Fibroblast of upper back skin (primary cell): ENCODE results near the gene SLC4A1.

Experiments used
- DNase-seq: peaks from one replicate; pipeline ENCODE4 v3.0.0-alpha.2; 2013

SLC4A1 gene

GRCh38 chr17:44283344-44284023 lies 15.5 kb upstream of the SLC4A1 start:
- DNase-seq = no peak

DNA sequence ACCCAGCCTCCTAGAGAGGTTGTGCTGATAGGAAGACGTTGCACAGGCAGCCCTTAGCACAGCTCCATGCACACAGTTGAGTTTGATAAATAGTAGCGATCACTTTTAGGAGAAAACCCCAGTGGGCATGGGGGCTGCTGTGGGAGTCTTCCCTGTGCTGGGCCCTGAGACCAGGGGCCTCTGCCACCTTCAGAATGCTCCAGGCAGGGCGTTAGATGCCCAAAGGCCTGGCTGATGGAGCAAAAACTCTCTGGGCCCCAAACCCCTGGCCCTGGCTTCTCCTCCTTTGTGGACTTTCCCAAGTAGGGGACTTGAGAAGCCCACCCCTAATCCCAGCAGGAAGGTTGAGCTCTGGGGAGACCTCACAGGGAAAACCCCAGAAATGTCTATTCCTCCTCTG lies 14.3 kb upstream of the SLC4A1 start:
- no peak for DNase-seq

DNA sequence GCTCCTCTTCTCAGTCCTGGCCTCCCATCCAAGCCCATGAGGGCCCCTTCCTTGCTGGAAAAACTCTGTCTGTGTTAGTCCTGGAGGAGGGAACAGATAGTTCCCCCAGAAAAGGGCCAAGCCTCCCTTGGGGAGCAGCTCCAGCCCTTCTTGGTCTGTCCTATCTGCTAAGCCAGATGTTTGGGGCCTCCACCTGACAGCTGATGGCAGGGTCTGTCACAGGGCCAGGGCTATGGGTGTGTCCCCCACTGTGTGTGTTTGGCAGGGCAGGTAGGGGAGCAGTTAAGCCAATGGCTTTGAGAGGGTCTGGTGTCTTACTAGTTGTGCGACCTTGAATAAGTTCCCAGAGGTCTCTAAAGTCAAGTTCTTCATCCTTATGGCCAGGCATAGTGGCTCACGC lies 13.6 kb upstream of the SLC4A1 start:
- no peak for DNase-seq

DNA sequence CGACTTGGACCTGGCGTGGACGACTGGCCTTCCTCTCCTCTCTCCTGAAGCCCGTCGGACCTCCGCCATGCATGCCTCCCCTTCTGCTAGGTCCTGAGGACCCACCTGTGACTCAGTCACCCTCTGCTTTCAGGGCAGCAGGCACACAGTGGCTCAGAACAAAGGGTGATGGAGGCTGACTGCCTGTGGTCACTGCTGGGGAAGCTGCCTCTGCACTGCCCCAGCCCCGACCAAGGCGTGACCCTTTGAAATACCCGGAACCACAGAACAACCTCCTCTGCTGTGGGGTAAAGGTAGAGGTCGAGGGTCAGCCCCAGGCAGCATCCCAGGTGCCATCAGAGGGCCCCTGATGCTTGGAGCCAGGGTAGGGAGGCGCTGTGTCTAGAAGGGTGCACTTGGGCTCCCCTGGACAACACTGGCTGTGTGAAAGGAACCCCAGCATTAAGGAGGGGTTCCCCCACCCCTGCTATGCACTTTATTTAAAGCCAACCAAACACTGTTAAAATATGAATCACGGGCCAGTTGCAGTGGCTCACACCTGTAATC lies 12.5 kb upstream of the SLC4A1 start:
- no peak for DNase-seq

GRCh38 chr17:44279666-44280391 lies 11.9 kb upstream of the SLC4A1 start:
- DNase-seq = peak; percentile 71

DNA sequence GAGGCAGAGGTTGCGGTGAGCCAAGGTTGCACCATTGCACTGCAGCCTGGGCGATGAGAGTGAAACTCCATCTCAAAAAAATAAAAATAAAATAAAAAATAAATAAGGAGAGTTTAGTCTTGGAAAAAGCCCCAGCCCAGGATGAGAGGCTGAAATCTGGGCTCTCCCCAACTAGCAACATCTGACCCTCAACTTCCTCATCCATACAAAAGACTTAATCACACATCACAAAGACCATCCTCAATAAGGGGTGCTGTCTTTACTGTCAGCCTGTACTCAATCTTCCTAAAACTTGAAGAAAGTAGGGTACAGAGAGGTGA lies 11.4 kb upstream of the SLC4A1 start:
- DNase-seq = no peak

GRCh38 chr17:44277976-44278375 lies 10.0 kb upstream of the SLC4A1 start:
- no peak for DNase-seq

GRCh38 chr17:44273607-44274006 lies 5.7 kb upstream of the SLC4A1 start:
- DNase-seq = no peak

DNA sequence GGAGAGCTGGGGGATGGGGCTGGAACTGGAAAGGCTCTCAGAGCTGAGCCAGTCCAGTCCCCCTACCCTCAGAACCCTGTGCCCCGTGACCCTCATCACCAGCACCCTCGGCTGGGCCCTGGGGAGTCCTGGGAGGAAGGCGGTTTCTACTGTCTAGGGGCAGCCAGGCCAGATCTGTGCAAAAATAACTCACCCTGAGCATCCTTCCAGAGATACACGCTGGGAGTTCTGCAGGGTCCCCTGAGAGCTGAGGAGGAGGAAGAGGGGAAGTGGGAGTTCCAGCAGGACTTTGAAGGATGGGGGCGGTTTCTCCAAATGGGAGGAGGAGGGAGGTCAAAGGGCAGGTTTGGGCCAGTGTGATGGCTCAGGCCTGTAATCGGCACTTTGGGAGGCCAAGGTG lies 5.0 kb upstream of the SLC4A1 start:
- DNase-seq = no peak

GRCh38 chr17:44272321-44272951 lies 4.5 kb upstream of the SLC4A1 start:
- no peak for DNase-seq

DNA sequence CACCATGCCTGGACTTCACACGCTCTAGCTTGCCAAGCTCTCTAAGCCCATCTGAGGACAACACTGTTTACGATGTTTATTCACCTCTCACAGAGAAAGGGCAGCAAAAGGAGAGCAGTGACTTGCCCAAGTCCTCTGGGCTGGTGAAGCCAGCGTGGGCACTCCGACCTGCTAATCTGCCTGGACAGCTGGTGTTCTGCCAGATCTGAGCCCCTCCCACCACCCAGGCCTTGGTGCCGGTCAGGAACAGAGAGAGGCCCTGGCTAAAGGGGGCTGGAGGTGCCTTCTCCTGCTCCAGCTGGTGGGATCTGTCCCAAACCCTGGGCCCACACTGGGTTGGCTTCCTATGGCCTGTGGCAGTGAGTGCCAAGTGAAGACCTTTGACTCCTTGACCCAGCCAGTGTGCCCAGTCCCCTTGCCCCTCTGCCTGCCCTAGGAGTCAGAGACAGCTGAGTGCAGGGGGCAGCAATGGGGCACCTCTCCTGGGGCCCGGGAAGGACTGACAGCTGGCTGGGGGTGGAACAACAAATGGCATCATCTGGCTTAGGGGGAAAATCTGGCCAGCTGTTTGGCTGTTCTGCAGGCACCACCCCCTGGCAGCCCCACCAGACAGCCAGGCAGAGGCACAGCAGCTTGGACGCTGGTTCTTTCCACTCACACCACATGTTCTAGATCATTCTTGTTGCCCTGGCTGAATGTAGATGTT lies 1.8 kb upstream of the SLC4A1 start:
- DNase-seq = no peak

GRCh38 chr17:44268709-44269534 lies 987 bp upstream of the SLC4A1 start:
- DNase-seq = no peak

- DNase-seq = no peak
Measured at GRCh38 chr17:44267165-44267455, 825 bp downstream of the SLC4A1 start.

DNA sequence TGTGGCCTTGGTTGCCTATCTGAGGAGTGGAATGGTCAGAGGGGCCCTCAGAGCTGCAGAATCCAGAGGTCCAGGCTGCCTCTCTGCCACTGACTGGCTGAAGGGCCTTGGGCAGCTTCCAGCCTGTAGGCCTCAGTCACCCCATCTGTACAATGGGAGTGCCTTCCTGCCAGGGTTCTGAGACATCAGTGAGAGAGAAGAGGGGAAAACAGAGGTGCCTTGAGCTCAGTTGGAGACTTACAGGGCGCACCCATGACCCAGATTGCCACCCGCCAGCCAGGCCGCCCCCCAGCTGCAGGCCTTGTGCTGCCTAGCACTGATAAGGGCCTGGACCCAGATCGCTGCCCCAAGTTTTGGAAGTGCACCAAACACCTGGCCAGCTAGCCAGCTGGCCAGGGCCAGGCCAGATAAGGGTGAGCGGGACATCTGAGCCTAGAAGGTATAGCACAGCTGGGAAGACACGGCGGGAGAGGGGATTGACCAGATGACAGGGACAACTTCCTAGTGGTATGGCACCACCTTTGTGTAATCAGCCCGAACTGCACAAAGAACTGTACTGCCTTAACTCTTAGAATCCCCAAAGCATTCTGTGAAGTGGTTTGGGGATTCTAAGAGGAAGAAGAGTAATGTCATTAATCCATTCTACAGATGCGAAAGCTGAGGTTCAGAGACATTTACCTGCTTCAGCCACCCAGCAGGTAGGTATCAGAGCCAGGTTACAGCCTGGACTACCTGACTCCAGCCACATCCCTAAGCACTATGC lies 1.4 kb downstream of the SLC4A1 start:
- DNase-seq = no peak

DNA sequence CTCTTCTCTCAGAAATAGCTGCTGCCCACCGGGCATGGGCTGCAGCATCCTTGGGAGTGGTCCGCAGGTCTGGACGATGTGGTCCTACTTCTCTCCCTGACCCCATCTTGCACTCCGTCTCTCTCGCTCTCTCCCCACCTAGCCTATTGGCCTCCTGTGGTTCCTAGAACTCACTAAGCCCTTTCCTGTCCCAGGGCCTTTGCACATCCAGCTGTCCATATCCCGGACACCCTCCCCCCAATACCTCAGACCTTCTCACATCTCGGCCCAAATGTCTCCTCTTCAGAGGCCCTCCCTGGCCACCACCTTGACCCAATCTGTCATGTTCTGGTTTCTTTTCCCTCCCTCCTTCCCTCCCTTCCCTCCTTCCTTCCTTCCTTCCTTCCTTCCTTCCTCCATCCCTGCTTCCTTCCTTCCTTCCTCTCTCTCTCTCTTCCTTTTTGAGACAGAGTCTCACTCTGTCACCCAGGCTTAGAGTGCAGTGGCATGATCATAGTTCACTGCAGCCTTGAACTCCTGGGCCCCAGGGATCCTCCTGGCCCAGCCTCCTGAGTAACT lies 4.5 kb downstream of the SLC4A1 start:
- no peak for DNase-seq

- no peak for DNase-seq
Measured at GRCh38 chr17:44262654-44263225, 5.2 kb downstream of the SLC4A1 start.

GRCh38 chr17:44260296-44260695 lies 7.6 kb downstream of the SLC4A1 start:
- no peak for DNase-seq

- DNase-seq = no peak
Measured at GRCh38 chr17:44258811-44259351, 9.1 kb downstream of the SLC4A1 start.

DNA sequence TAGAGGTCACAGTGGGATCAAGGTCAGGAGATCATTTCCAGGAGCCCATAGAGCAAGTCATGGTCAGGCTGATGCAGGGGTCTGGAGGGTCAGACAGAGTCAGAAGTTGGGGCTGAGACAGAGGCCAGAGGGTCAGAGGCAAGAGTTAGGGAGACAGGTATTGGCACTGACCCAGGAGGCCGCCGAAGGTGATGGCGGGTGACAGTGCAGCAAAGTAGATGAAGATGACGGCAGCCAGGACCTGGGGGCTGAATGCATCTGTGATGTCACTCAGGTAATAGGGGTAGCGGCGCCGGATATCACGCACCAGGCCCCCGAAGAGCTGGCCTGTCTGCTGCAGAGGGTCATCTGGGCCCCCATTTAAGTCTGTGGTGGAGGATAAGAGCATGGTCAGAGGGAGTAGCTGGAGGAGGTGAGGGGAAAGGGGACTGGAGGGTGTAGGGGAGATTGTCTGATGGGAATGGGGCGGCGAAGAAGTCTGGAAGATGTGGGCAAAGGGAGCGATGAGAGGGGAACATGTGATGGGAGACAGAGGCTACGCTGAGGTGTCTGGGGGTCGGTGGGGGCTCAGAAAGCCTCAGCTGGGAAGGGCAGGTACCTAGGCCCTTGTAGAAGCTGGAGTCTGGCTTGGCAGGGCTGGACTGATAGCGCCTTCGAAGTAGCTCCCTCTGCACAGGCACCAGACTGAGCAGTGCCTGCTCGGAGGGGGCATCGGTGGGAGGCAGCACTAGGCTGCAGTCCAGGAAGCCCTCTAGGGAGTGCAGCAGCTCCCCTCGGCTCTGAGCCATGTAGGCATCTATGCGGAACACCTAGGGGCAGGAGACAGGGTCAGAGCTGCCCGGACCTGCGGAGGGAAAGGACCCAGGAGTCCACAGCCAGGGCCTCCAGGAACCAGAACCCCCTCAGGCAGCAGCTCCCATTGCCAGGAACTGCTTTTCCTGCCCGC lies 9.8 kb downstream of the SLC4A1 start:
- no peak for DNase-seq

DNA sequence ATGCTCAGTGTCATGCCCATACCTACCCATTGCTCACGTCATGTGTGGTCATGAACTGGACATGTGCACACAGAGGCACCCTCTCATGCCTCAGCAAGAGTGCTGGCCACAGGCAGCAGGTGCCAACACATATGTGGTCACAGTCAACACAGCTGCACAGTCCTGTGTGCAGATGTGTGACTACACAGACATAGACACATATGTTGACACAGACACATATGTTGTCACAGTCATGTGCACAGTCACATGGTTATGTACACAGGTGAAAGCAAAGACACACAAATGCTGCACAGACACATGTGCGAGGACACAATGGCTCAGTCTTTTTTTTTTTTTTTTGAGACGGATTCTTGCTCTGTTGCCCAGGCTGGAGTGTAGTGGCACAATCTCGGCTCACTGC lies 11.3 kb downstream of the SLC4A1 start:
- DNase-seq = no peak
